Lower leg skin (tissue), 3 donors: ENCODE results near the gene VTI1A.

Source experiments
- POLR2A ChIP-seq, 2 donors: fragments of 450-650 bp; IDR thresholded peaks; one replicate each; pipeline ENCODE4 v1.6.1; 2016 to 2017; ENCODE audit warnings: antibody characterized with exemption in 2 of 2, mild to moderate bottlenecking in 1 of 2, moderate library complexity in 1 of 2
- TF ChIP-seq, protein P1 (sequence below), 3 donors: fragments of 450-650 bp; IDR thresholded peaks; one replicate each; pipeline ENCODE4 v1.5.1; 2016; ENCODE audit warnings: antibody characterized with exemption in 3 of 3, mild to moderate bottlenecking in 3 of 3, moderate library complexity in 2 of 3

DNA sequence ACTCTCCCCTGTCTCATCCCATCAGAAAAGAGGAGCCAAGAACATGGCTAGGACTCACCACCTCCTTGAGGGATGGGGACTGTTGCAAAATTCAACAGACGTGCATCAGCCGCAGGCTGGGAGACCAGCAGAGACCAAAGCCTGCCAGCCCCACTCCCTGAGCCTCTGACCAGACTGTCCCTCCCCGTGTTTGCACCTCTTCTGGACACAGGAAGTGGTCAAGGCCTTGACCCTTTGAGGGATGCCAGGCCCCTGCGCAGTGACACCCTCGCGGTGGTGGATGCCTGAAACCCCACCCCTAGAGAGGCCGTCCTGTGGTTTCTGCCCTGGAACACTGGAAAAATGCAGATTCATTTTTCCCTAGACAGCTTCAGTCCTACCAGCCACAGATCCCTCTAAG is 374.6 kb downstream of the VTI1A start:
- TF ChIP-seq, protein P1, sequence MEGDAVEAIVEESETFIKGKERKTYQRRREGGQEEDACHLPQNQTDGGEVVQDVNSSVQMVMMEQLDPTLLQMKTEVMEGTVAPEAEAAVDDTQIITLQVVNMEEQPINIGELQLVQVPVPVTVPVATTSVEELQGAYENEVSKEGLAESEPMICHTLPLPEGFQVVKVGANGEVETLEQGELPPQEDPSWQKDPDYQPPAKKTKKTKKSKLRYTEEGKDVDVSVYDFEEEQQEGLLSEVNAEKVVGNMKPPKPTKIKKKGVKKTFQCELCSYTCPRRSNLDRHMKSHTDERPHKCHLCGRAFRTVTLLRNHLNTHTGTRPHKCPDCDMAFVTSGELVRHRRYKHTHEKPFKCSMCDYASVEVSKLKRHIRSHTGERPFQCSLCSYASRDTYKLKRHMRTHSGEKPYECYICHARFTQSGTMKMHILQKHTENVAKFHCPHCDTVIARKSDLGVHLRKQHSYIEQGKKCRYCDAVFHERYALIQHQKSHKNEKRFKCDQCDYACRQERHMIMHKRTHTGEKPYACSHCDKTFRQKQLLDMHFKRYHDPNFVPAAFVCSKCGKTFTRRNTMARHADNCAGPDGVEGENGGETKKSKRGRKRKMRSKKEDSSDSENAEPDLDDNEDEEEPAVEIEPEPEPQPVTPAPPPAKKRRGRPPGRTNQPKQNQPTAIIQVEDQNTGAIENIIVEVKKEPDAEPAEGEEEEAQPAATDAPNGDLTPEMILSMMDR (IDR thresholded peaks at IDR 0.05) = no peak
- no peak for TF ChIP-seq POLR2A (IDR thresholded peaks at IDR 0.05)
